A549 (cell line): ENCODE measurements around the gene EIF3A. TPM values are rescaled to one million over a fixed set of nuclear protein-coding genes. Genes with fewer than 3 reads are reported as not detected.

ENCODE experiments used
- ATAC-seq, 2 experiments: fragments of 200-7000 bp in 1 of 2; fragments of >200 bp in 1 of 2; cut with Nextera tagmentation in 1 of 2; cut with Tn5 transposase in 1 of 2; 3 replicates each; pipeline versions ENCODE4 v1.8.0 to v1.9.1; 2018 to 2020; ENCODE audit warnings: mild to moderate bottlenecking in 1 of 2, moderate library complexity in 1 of 2
- CTCF ChIA-PET: fragments of 300-600 bp; sonication (Branson Sonifier 250); formaldehyde crosslinking; extraction: SDS; loops from one replicate; lab custom pipeline; 2021; ENCODE audit warnings: antibody characterized with exemption, inconsistent platforms; lab: Yijun Ruan, JAX
- POLR2A ChIA-PET: fragments of 350-600 bp; formaldehyde crosslinking; extraction: SDS; loops from one replicate; lab custom pipeline; 2021; ENCODE audit warnings: antibody characterized with exemption, inconsistent platforms; lab: Yijun Ruan, JAX
- DNase-seq, 2 experiments: peaks; one replicate each; pipeline versions ENCODE4 v3.0.0 to v3.0.0-alpha.2; 2011 to 2016; ENCODE audit warnings: low read depth in 1 of 2, low spot score in 1 of 2
- FAIRE-seq: peaks from 2 replicates; lab custom pipeline; 2011; peaks lifted over from hg19 to GRCh38; lab: Jason Lieb, UNC
- H3K27ac ChIP-seq, 2 experiments: fragments of >200 bp; sonication (Bioruptor Twin); formaldehyde crosslinking; 3 replicates each; pipeline ENCODE4 v1.5.1; 2016 to 2017
- H3K4me1 ChIP-seq: fragments of >200 bp; sonication (Bioruptor Twin); formaldehyde crosslinking; 3 replicates; pipeline ENCODE4 v1.6.1; 2016
- H3K4me2 ChIP-seq: fragments of >200 bp; sonication (Bioruptor Twin); formaldehyde crosslinking; 3 replicates; pipeline ENCODE4 v1.6.1; 2016
- H3K4me3 ChIP-seq: fragments of >200 bp; sonication (Bioruptor Twin); formaldehyde crosslinking; 3 replicates; pipeline ENCODE4 v1.5.1; 2016
- H3K9me3 ChIP-seq: fragments of >200 bp; sonication (Bioruptor Twin); formaldehyde crosslinking; 3 replicates; pipeline ENCODE4 v1.6.1; 2016
- ATOH8 ChIP-seq: fragments of 250-450 bp; sonication (Bioruptor Pico); IDR thresholded peaks from 2 replicates; pipeline ENCODE4 v1.5.0; 2020; ENCODE audit warnings: low read depth, mild to moderate bottlenecking, moderate library complexity
- BCL3 ChIP-seq: fragments of >200 bp; sonication (Bioruptor Twin); formaldehyde crosslinking; IDR thresholded peaks from 3 replicates; pipeline ENCODE4 v1.6.1; 2016
- BHLHE40 ChIP-seq: IDR thresholded peaks from 2 replicates; pipeline ENCODE4 v1.6.1; 2012; ENCODE audit warnings: low read depth, low read length, inconsistent platforms
- CBX2 ChIP-seq: fragments of 200-600 bp; sonication (generic); IDR thresholded peaks from 2 replicates; pipeline ENCODE4 v1.6.1; 2016; ENCODE audit warnings: low read depth, mild to moderate bottlenecking, borderline replicate concordance
- CBX8 ChIP-seq: fragments of 200-600 bp; sonication (generic); IDR thresholded peaks from 2 replicates; pipeline ENCODE4 v1.6.1; 2016
- CEBPB ChIP-seq, 2 experiments: fragments of >200 bp in 1 of 2; sonication (Bioruptor Twin) in 1 of 2; formaldehyde crosslinking in 1 of 2; IDR thresholded peaks; 2 replicates each; pipeline ENCODE4 v1.6.1; 2012 to 2016
- CHD2 ChIP-seq: fragments of 150-350 bp; IDR thresholded peaks from 2 replicates; pipeline ENCODE4 v1.6.1; 2014; ENCODE audit warnings: low read length; ENCODE audit not compliant: partially characterized antibody
- CHD4 ChIP-seq: fragments of 200-600 bp; sonication (generic); IDR thresholded peaks from 2 replicates; pipeline ENCODE4 v1.6.1; 2016; ENCODE audit warnings: antibody characterized with exemption, mild to moderate bottlenecking, borderline replicate concordance
- CTCF ChIP-seq: fragments of >200 bp; sonication (Bioruptor Twin); formaldehyde crosslinking; IDR thresholded peaks from 3 replicates; pipeline ENCODE4 v1.5.1; 2016
- EHF ChIP-seq: fragments of 250-450 bp; sonication (Bioruptor Pico); IDR thresholded peaks from 2 replicates; pipeline ENCODE4 v1.5.0; 2020; ENCODE audit warnings: mild to moderate bottlenecking
- EHMT2 ChIP-seq: fragments of 200-600 bp; sonication (generic); IDR thresholded peaks from 2 replicates; pipeline ENCODE4 v1.6.1; 2016; ENCODE audit warnings: antibody characterized with exemption, low read depth, mild to moderate bottlenecking, moderate library complexity
- EP300 ChIP-seq, 2 experiments: fragments of >200 bp; sonication (Bioruptor Twin); formaldehyde crosslinking; IDR thresholded peaks; 2 replicates in 1 of 2; 3 replicates in 1 of 2; pipeline ENCODE4 v1.6.1; 2016 to 2017
- FOSB ChIP-seq: fragments of 250-450 bp; sonication (Bioruptor Pico); IDR thresholded peaks from 2 replicates; pipeline ENCODE4 v1.5.0; 2020; ENCODE audit warnings: mild to moderate bottlenecking, moderate library complexity
- GATA3 ChIP-seq: IDR thresholded peaks from 2 replicates; pipeline ENCODE4 v1.6.1; 2012; ENCODE audit warnings: borderline replicate concordance
- HEYL ChIP-seq: fragments of 250-450 bp; sonication (Bioruptor Pico); IDR thresholded peaks from 2 replicates; pipeline ENCODE4 v1.8.0; 2021; ENCODE audit warnings: mild to moderate bottlenecking, moderate library complexity
- HOXA7 ChIP-seq: fragments of 250-450 bp; sonication (Bioruptor Pico); IDR thresholded peaks from 2 replicates; pipeline ENCODE4 v1.5.0; 2020; ENCODE audit warnings: mild to moderate bottlenecking, moderate library complexity
- HOXB13 ChIP-seq: fragments of 250-450 bp; sonication (Bioruptor Pico); IDR thresholded peaks from 2 replicates; pipeline ENCODE4 v1.5.0; 2020; ENCODE audit warnings: low read depth, mild to moderate bottlenecking, moderate library complexity
- HOXB5 ChIP-seq: fragments of 250-450 bp; sonication (Bioruptor Pico); IDR thresholded peaks from 2 replicates; pipeline ENCODE4 v1.5.0; 2020; ENCODE audit warnings: mild to moderate bottlenecking, moderate library complexity
- JUN ChIP-seq, 2 experiments: fragments of >200 bp; sonication (Bioruptor Twin); formaldehyde crosslinking; IDR thresholded peaks; 2 replicates in 1 of 2; 3 replicates in 1 of 2; pipeline ENCODE4 v1.6.1; 2016 to 2017
- KDM1A ChIP-seq: fragments of 200-600 bp; sonication (generic); IDR thresholded peaks from 2 replicates; pipeline ENCODE4 v1.6.1; 2016; ENCODE audit warnings: low read depth, mild to moderate bottlenecking
- MAZ ChIP-seq: fragments of 150-350 bp; IDR thresholded peaks from 2 replicates; pipeline ENCODE4 v1.6.1; 2014; ENCODE audit warnings: antibody characterized with exemption, low read depth, low read length, borderline replicate concordance
- NFE2L2 ChIP-seq: fragments of 150-350 bp; conservative IDR thresholded peaks from 2 replicates; pipeline ENCODE4 v1.6.1; 2014; ENCODE audit warnings: low read length
- NPAS2 ChIP-seq: fragments of 250-450 bp; sonication (Bioruptor Pico); IDR thresholded peaks from 2 replicates; pipeline ENCODE4 v1.8.0; 2022; ENCODE audit warnings: mild to moderate bottlenecking, moderate library complexity, borderline replicate concordance
- NR3C1 ChIP-seq: fragments of >200 bp; sonication (Bioruptor Twin); formaldehyde crosslinking; IDR thresholded peaks from 3 replicates; pipeline ENCODE4 v1.6.1; 2017
- POLR2AphosphoS2 ChIP-seq: conservative IDR thresholded peaks from 2 replicates; pipeline ENCODE4 v1.6.1; 2012; ENCODE audit warnings: low read length, improper control_type of control experiment, inconsistent platforms
- REST ChIP-seq: fragments of 200-600 bp; sonication (generic); IDR thresholded peaks from 2 replicates; pipeline ENCODE4 v1.6.1; 2016; ENCODE audit warnings: antibody characterized with exemption, mild to moderate bottlenecking, moderate library complexity
- SMC3 ChIP-seq: fragments of >200 bp; sonication (Bioruptor Twin); formaldehyde crosslinking; IDR thresholded peaks from 3 replicates; pipeline ENCODE4 v1.6.1; 2018; ENCODE audit warnings: inconsistent platforms
- TFCP2L1 ChIP-seq: fragments of 250-450 bp; sonication (Bioruptor Pico); IDR thresholded peaks from 2 replicates; pipeline ENCODE4 v1.5.0; 2021; ENCODE audit warnings: mild to moderate bottlenecking
- TP53 ChIP-seq: fragments of 250-450 bp; sonication (Bioruptor Pico); IDR thresholded peaks from 2 replicates; pipeline ENCODE4 v1.5.0; 2021; ENCODE audit warnings: mild to moderate bottlenecking, moderate library complexity
- USF2 ChIP-seq: fragments of 450-650 bp; IDR thresholded peaks from 2 replicates; pipeline ENCODE4 v1.6.1; 2014; ENCODE audit warnings: antibody characterized with exemption
- ZFP36 ChIP-seq: fragments of 450-650 bp; IDR thresholded peaks from 2 replicates; pipeline ENCODE4 v1.6.1; 2014; ENCODE audit warnings: borderline replicate concordance; ENCODE audit not compliant: partially characterized antibody
- ZNF302 ChIP-seq: fragments of 250-450 bp; sonication (Bioruptor Pico); IDR thresholded peaks from 2 replicates; pipeline ENCODE4 v1.9.0; 2021; ENCODE audit warnings: inconsistent platforms, mild to moderate bottlenecking, moderate library complexity
- ZSCAN20 ChIP-seq: fragments of 250-450 bp; sonication (Bioruptor Pico); IDR thresholded peaks from 2 replicates; pipeline ENCODE4 v1.8.0; 2022; ENCODE audit warnings: mild to moderate bottlenecking, moderate library complexity
- WGBS: methylation state at CpG from one replicate; pipeline ENCODE4 v1.1.6; 2017; ENCODE audit errors: missing lambda C conversion rate; 5-methylcytosine and 5-hydroxymethylcytosine counted together
- polyA minus RNA-seq: library from RNA; depleted of rRNA, polyadenylated mRNA; stranded (reverse); fragments of >200 nt; gene quantifications from 2 replicates; pipeline ENCODE4 v1.2.3, GENCODE V29; 2011; rRNA and poly(A)+ RNA removed
- polyA plus RNA-seq, 4 experiments: library from polyadenylated mRNA; depleted of rRNA in 3 of 4; stranded (reverse); fragments of >200 nt; fragmentation: RNase III in 1 of 4; extraction: RNeasy Plus Mini Kit Qiagen cat#74134 plus additional on column Dnase treatment in 1 of 4; gene quantifications; 2 replicates in 3 of 4; 3 replicates in 1 of 4; pipeline ENCODE4 v1.2.3, GENCODE V29; 2011 to 2017

EIF3A gene
- polyA plus RNA-seq (2011; rRNA removed) (71.0 and 134 TPM in 2 replicates), polyA plus RNA-seq (2017; fragmentation: RNase III; extraction: RNeasy Plus Mini Kit Qiagen cat#74134 plus additional on column Dnase treatment) (144 to 154 TPM (median 152 TPM) in 3 replicates), polyA minus RNA-seq (75.2 and 82.9 TPM in 2 replicates)
- 18.8 and 19.5 TPM in 2 replicates for polyA plus RNA-seq (2012; cell fraction: cytosol; rRNA removed)
- polyA plus RNA-seq (2012; cell fraction: nucleus; rRNA removed) = 18.9 and 40.6 TPM in 2 replicates

- FAIRE-seq (no peak), DNase-seq (peak; percentile 85 to 95), ATAC-seq (peak; percentile 91 to 92)
- peak within 1 kb of the TSS; percentile 85 for H3K4me3 ChIP-seq
- POLR2A ChIA-PET = interaction anchor here (0.7 to 1.6 kb wide), 3 partner anchors 10 to 74 kb away, joined by 3 read pairs; no protein-coding TSS in a partner anchor
- WGBS = under 1% methylated on average over 28 of the region's 74 CpGs
- peak within 1 kb of the TSS; percentile 98 for H3K4me2 ChIP-seq
- CTCF ChIA-PET = no interaction called here
- H3K27ac ChIP-seq = peak within 1 kb of the TSS; percentile 96 to 99
- no peaks in the 10 kb centered on the region for H3K9me3 ChIP-seq
- H3K4me1 ChIP-seq = peaks cover 28% of the 10 kb centered on the region; the same call in 2 of the 3 replicates
- TF ChIP-seq EHMT2 (no peak), FOSB (CRISPR knock-in tag) (no peak), NR3C1 (no peak), ATOH8 (no peak), KDM1A (no peak), CEBPB (IDR thresholded peaks at IDR 0.05) (no peak; a peak in 1 of 4 replicates), SMC3 (0 out of 3 replicates have a peak, but pooled peaks have one; percentile 5), REST (no peak), ZSCAN20 (CRISPR knock-in tag) (no peak), NPAS2 (CRISPR knock-in tag) (peak; percentile 83), EHF (CRISPR knock-in tag) (no peak), BHLHE40 (no peak), USF2 (peak; percentile 94), GATA3 (no peak; the same call in 1 of the 2 replicates), TP53 (CRISPR knock-in tag) (no peak), BCL3 (peak; percentile 91), CHD2 (no peak), TFCP2L1 (no peak; the same call in 1 of the 2 replicates), EP300 (IDR thresholded peaks at IDR 0.05) (no peak), HEYL (no peak), POLR2AphosphoS2 (no peak), HOXB13 (no peak), CHD4 (no peak), HOXB5 (CRISPR knock-in tag) (no peak), CBX8 (no peak), NFE2L2 (no peak; the same call in 1 of the 2 replicates), ZNF302 (no peak), JUN (IDR thresholded peaks at IDR 0.05) (peak; percentile 93 to 97), ZFP36 (no peak), MAZ (no peak), CTCF (no peak), CBX2 (no peak), HOXA7 (no peak)
Observed at GRCh38 chr10:119080521-119081259, at the start of gene EIF3A. Gene EIF3A, minus strand, starts transcription at chr10:119080817. Its CDS starts 141 bp downstream, at chr10:119080676.
